GM18526 (cell line): Measurements from ENCODE around the gene PPP1R14B.

Source experiments
- POLR2A ChIP-seq: IDR thresholded peaks from 3 replicates; pipeline ENCODE4 v1.6.1; 2011; ENCODE audit not compliant: insufficient read length; ENCODE audit errors: extremely low read depth

The PPP1R14B gene

DNA sequence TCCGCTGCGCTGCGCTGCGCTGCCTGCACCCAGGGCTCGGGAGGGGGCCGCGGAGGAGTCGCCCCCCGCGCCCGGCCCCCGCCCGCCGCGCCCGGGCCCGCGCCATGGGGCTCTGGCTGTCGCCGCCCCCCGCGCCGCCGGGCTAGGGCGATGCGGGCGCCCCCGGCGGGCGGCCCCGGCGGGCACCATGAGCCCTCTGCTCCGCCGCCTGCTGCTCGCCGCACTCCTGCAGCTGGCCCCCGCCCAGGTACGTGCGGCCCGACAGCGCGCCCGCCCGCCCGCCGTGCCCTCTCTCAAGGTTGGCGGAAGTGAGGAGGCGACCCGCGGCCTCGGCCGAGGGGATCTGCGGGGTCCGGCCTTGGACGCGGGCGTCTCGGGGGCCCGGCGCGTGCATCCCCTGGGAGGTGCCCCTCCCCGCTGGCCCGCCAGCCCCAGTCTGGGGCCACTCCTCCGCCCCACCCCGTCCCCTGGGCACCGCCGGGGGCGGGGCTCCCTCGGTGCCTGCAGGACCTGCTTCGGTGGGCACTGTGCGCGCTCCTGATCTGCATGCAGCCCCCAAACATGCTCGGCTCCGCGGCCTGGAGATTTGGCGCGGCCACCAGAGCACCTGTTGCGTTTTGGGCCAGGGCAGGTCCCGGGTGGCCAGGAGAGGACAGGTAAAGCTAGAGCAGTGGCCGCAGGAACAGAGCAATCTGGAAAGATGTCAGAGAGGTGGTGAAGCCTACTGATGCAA lies 11.9 kb downstream of the PPP1R14B start:
- no peak for TF ChIP-seq POLR2A

DNA sequence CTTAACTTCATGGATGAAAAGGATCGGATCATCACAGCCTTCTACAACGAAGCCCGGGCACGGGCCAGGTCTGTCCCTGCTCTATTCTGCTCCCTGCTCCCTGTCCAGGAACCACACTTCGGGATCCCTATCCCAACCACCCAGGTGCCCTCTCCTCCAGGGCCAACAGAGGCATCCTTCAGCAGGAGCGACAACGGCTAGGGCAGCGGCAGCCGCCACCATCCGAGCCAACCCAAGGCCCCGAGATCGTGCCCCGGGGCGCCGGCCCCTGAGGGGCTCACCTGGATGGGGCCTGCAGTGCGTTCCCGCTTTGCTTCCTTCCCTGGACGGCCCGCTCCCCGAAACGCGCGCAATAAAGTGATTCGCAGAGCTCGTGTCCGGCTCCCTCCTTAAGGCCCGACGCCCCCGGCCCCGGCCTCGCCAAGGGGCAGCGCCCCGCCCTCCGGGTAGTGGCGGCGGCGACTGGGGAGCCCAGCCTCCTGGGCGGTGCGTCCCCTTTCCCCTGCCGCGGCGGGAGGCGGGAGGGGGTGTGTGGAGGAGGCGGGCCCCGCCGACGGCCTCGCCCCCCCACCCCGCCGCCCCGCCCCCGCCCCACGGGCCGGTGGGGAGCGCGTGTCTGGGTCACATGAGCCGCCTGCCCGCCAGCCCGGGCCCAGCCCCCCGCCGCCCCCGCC lies 12.7 kb downstream of the PPP1R14B start, which contains the start of gene VEGFB:
TSS of gene VEGFB (plus strand) at position 672 of the 674 bp plus-strand sequence. CDS start 250 bp downstream, outside the sequence.
- TF ChIP-seq POLR2A: no peak

DNA sequence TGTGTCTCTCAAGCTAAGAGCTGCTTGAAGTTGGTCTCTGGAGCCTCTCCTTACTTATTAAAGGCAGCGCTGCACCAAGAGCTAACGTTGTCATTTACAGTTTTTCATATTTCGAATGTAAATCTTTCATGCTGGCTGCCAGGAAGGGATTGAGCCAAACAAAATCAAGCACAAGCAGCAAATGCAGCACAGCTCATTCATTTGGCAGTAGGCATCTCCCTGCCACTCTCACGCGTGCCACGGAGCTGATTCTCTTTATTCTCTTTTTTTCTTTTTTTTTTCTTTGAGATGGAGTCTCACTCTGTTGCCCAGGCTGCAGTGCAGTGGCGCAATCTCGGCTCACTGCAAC lies 13.8 kb downstream of the PPP1R14B start:
- no peak for TF ChIP-seq POLR2A

DNA sequence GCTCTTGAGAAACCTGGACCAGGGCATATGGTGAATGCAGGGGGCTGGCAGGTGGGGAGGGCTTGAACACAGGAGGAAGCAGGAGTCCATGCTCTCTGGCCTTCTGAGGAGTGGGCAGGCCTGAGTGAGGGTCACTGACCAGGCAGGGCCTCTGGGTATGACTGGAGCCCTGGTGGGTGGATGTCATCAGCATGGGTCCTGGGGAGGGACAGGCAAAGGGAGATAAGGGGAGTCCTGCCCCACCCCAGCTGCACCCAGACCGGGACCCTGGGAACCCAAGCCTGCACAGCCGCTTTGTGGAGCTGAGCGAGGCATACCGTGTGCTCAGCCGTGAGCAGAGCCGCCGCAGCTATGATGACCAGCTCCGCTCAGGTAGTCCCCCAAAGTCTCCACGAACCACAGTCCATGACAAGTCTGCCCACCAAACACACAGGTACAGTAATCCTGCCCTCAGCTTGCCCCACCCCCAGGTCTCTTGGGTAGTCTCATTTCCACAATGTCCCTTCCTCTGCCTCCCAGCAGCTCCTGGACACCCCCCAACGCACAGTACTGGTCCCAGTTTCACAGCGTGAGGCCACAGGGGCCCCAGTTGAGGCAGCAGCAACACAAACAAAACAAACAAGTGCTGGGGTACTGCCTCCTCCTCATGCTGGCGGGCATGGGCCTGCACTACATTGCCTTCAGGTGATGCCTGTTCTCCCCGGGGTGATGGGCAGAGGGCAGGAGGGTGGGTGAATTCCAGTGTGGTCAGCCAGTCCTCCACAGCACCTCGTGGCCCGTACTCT lies 14.4 kb downstream of the PPP1R14B start:
- TF ChIP-seq POLR2A: no peak

DNA sequence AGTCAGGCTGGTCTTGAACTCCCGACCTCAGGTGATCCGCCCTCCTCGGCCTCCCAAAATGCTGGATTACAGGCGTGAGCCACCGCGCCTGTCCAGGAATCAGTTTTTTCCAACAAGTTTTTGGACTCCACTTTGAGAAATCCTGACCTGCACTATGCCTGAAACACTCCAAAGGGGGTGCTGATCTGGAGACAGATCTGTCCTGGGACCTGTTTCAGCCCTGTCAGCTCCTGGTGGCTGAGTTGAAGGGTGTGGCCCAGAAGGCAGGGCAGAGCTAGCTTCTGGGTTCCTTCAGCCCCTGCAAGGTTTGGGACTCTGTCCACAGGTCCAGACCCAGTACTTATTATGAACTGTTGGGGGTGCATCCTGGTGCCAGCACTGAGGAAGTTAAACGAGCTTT lies 15.2 kb downstream of the PPP1R14B start:
- TF ChIP-seq POLR2A: no peak

DNA sequence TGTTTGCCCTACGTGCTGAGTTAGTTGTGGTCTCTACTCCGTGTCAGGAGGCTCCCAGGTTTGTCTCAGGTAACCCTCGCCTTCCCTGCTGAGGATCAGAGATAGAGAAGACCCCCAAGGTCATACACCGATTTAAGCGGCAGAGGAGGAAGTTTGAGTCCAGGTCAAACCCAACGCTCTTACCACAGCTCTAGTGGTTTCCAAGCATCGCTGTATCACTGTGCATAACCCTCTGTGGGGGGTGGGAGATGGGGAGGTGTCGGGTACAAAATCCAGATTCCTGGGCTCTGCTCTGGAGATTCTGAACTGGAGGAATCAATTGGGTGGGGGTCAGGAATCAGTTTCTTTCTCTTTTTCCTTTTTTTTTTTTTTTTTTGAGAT lies 15.8 kb downstream of the PPP1R14B start:
- no peak for TF ChIP-seq POLR2A

DNA sequence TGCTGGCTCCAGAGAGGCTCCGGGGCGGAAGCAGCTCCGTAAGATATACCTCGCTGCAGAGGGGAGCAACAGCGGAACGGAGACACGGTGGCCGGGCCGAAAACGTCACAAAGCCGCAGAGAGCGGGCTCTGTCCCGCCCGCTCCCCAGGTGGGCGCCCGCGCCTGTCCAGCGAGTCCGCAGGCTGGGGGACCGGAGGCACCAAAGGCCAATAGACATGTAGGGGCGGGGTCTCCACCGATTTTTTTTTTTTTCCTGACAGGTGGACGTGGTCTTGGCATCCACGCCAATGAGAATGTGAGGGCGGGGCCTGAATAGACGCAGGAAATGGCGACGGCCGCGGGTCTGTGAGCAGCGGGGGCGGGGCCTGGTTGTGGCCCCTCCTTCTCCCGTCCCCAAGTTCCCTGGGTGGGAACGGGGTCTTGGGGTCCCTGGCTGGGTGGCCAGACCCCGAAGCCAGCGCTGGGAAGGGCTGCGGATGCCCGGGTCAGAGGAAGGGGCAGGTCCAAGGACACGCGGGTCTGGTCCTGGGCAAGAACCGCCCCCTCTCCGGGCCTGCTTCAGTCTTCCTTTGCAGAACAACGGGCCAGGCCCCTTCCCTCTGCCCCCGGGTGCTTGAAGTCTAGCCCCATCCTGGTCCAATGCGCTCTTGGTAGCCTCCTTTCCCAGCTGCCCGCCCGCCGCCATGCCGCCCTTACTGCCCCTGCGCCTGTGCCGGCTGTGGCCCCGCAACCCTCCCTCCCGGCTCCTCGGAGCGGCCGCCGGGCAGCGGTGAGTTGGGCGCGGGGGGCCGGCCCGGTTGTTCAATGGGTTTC lies 16.4 kb downstream of the PPP1R14B start, which contains the start of gene DNAJC4:
TSS of gene DNAJC4 (plus strand) at position 378 of the 814 bp plus-strand sequence. CDS start at position 685, 307 bp downstream.
- TF ChIP-seq POLR2A: peak; percentile 52

DNA sequence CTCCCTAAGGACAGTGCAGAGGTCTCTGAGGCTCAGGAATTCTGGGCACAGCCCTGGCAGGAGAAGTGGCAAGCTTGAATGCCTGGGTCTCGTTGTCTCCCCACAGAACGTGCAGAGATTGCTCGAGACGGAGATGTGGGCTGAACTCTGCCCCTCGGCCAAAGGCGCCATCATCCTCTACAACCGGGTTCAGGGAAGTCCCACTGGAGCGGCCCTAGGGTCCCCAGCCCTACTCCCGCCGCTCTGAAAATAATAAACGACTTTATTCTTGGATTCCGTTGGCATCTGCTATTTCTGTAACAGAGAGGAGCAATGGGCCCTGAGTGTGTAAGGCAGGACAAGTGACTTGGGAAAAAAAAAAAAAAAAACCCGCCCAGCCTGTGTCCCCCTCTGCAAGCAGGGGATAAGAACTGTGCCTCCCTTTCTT lies 17.0 kb downstream of the PPP1R14B start:
- TF ChIP-seq POLR2A: no peak

DNA sequence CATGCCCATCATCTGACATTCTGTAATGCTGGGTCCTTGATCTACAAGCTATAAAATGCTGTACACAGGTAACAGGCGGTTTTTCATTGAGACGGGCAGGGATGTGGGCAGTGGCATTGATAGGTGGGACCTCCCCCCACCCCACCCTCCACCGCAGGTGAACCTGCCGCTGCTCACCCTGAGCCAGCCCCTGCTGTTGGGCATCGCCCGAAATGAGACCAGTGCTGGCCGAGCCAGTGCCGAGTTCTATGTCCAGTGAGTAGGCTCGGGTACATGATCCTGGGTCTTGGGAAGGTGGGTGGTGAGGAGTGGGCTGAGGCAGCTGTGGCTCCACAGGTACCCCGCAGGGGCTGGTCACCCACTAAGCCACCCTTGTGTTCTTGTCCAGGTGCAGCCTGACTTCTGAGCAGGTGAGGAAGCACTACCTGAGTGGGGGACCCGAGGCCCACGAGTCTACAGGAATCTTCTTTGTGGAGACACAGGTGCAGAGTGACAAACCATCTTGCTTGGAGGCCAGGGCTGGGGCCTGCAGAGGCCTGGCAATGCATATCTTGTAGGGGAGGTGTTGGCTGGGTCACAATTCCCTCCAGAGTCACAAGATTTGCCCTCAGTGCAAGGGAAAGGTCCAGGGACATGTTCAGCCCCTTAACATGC lies 17.5 kb downstream of the PPP1R14B start:
- TF ChIP-seq POLR2A: no peak

DNA sequence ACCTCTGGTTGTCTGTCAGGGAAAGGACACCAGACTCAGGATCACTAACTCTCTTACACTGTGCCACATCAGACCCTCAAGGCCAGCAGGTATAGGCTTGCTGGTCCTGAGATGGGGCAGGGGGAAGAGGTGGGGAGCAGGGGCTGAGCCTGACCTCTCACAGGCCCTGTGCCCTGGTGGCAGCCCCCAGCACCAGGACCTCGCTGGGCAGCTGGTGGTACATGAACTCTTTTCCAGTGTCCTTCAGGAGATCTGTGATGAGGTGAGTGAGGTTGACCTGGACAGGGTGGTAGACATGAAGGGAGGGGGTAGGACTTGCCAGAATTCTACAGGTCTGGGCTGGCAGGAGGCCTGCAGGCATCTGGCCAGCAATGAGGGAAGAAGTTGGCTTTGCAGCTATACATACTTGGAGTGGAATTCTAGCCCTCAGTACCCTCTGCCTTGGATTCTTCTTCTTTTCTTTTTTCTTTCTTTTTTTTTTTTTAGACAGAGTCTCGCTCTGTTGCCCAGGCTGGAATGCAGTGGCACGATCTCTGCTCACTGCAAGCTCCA lies 19.3 kb downstream of the PPP1R14B start:
- TF ChIP-seq POLR2A: no peak

DNA sequence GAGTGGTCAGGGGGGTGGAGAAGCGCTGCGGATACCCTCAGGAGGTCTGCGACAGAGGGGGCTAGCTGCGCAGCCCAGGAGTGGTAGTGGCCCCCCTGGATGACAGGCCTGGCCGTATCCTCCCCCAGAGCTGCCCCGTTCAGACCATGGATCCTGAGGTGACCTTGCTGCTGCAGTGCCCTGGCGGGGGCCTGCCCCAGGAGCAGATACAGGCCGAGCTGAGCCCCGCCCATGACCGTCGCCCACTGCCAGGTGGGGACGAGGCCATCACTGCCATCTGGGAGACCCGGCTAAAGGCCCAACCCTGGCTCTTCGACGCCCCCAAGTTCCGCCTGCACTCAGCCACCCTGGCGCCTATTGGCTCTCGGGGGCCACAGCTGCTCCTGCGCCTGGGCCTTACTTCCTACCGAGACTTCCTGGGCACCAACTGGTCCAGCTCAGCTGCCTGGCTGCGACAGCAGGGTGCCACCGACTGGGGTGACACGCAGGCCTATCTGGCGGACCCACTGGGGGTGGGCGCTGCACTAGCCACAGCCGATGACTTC lies 20.2 kb downstream of the PPP1R14B start:
- no peak for TF ChIP-seq POLR2A

DNA sequence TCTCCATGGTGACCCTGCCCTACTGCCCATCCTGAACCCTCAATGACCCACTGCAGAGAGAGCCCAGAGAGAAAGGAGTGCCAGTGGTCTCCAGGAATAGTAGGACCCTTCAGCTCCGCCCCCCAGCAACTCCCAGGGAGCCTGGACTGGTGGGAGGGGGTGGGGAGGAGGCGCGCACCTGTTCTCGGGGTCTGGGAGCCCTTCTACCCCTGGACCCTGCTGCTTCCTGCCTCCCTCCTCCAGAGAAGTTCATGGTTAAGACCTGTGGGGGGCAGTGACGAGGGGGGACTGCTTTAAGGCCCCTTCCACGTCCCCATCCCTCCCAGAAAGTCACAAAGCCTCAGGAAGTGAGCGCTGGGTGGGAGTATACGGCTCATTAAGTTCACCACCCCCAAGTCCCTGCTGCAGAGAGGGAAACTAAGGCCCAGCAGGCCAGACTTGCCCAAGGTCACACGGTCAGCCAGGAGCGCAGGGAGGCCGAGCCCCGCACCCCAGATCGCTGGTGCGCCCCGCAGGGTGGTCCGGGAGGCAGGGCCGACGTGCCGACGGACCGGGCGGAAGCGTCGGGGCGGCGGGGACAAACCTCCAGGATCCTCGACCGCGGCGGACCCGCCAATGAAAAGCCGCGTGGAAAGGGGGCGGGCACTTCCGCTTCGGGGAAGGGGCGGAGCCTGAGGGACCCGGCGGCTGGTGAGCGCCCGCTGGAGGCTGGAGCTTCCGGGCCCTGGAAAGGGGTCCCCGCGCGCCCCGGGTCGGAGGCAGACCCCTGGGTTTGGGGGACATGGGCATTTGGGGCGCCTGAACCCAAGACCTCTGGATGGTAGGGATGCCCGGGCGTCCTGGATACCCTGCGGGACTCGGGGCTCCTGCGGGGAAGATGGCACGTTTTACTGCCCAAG lies 20.9 kb downstream of the PPP1R14B start, which contains the start of the genes NUDT22 and TRPT1:
TSS of gene NUDT22 (plus strand) at position 667 of the 899 bp plus-strand sequence. CDS start 379 bp downstream, outside the sequence.
TSS of gene TRPT1 (minus strand) at position 579 of the 899 bp plus-strand sequence. CDS start at position 253, 326 bp downstream.
- peak; percentile 80 for TF ChIP-seq POLR2A
